ENCODE data around the gene OR2T34.
"Not testable (repeated sequence)": the region's sequence is repeated elsewhere in the genome, so short reads cannot be mapped to it uniquely, and the experiment has no call there.

Gene OR2T34

GRCh38 chr1:248574657-248575056, at the start of gene OR2T34:
OR2T34 (minus strand) TSS chr1:248574757; CDS start chr1:248574757, 0 bp downstream.
- not testable (repeated sequence) for DNase-seq (ENCODE audit: low read depth)

GRCh38 chr1:248622570-248623001, 48.0 kb upstream of the OR2T34 start:
- DNase-seq (ENCODE audit: low read depth), result no peak

- DNase-seq (ENCODE audit: low read depth), result no peak
Observed at GRCh38 chr1:248621770-248622169, 47.2 kb upstream of the OR2T34 start.

- peak; percentile 46 for DNase-seq (ENCODE audit: low read depth)
Observed at GRCh38 chr1:248618878-248619277, 44.3 kb upstream of the OR2T34 start.

GRCh38 chr1:248618119-248618518, 43.6 kb upstream of the OR2T34 start:
- DNase-seq (ENCODE audit: low read depth), result no peak

- no peak for DNase-seq (ENCODE audit: low read depth)
Observed at GRCh38 chr1:248613742-248614141, 39.2 kb upstream of the OR2T34 start.

GRCh38 chr1:248611883-248612414, 37.4 kb upstream of the OR2T34 start:
- DNase-seq (ENCODE audit: low read depth), result peak; percentile 19

GRCh38 chr1:248610301-248610700, 35.7 kb upstream of the OR2T34 start:
- no peak for DNase-seq (ENCODE audit: low read depth)

- DNase-seq (ENCODE audit: low read depth), result no peak
Observed at GRCh38 chr1:248599396-248599795, 24.8 kb upstream of the OR2T34 start.

GRCh38 chr1:248597589-248597988, 23.0 kb upstream of the OR2T34 start, which contains the start of gene OR2T10:
OR2T10 (minus strand) TSS chr1:248597700; CDS start chr1:248593768, 3,932 bp downstream.
- no peak for DNase-seq (ENCODE audit: low read depth)

GRCh38 chr1:248596615-248597014, 22.1 kb upstream of the OR2T34 start:
- no peak for DNase-seq (ENCODE audit: low read depth)

GRCh38 chr1:248593226-248593625, 18.7 kb upstream of the OR2T34 start:
- DNase-seq (ENCODE audit: low read depth), result no peak

- no peak for DNase-seq (ENCODE audit: low read depth)
Observed at GRCh38 chr1:248592655-248593054, 18.1 kb upstream of the OR2T34 start.

GRCh38 chr1:248590055-248590454, 15.5 kb upstream of the OR2T34 start:
- no peak for DNase-seq (ENCODE audit: low read depth)

GRCh38 chr1:248589334-248589733, 14.8 kb upstream of the OR2T34 start:
- no peak for DNase-seq (ENCODE audit: low read depth)

GRCh38 chr1:248585266-248585665, 10.7 kb upstream of the OR2T34 start:
- DNase-seq (ENCODE audit: low read depth), result no peak

GRCh38 chr1:248576260-248576980, 1.9 kb upstream of the OR2T34 start:
- DNase-seq (ENCODE audit: low read depth), result no peak

GRCh38 chr1:248573856-248574255, 701 bp downstream of the OR2T34 start:
- DNase-seq (ENCODE audit: low read depth), result not testable (repeated sequence)

GRCh38 chr1:248572049-248572448, 2.5 kb downstream of the OR2T34 start:
- not testable (repeated sequence) for DNase-seq (ENCODE audit: low read depth)

GRCh38 chr1:248570811-248571210, 3.7 kb downstream of the OR2T34 start:
- DNase-seq (ENCODE audit: low read depth), result not testable (repeated sequence)

- DNase-seq (ENCODE audit: low read depth), result not testable (repeated sequence)
Observed at GRCh38 chr1:248569049-248569448, 5.5 kb downstream of the OR2T34 start.

GRCh38 chr1:248565530-248566373, 8.8 kb downstream of the OR2T34 start:
- DNase-seq (ENCODE audit: low read depth), result not testable (repeated sequence)

- not testable (repeated sequence) for DNase-seq (ENCODE audit: low read depth)
Observed at GRCh38 chr1:248562672-248563071, 11.9 kb downstream of the OR2T34 start, which contains the start of gene OR2T29. OR2T29 (minus strand) TSS chr1:248562772; CDS start chr1:248559491, 3,281 bp downstream.

All from activated T-cell treated with anti-CD3 and anti-CD28 coated beads for 48 hours (primary cell).